H9 (cell line): ENCODE results near the gene MAST2. TPM values are rescaled to one million over a fixed set of nuclear protein-coding genes. Genes with fewer than 3 reads are reported as not detected.

Source experiments
- DNase-seq: peaks from one replicate; pipeline ENCODE4 v3.0.0-alpha.2; 2017
- H2AFZ ChIP-seq: one replicate; pipeline ENCODE4 v1.6.1; 2013; ENCODE audit warnings: mild to moderate bottlenecking, low read length, control low read depth, moderate library complexity
- H2AK5ac ChIP-seq: 2 replicates; pipeline ENCODE4 v1.6.1; 2013; ENCODE audit warnings: low read length, control low read depth, mixed read lengths; ENCODE audit not compliant: insufficient read length
- H2BK120ac ChIP-seq: one replicate; pipeline ENCODE4 v1.6.1; 2013; ENCODE audit warnings: low read depth, mild to moderate bottlenecking, low read length, control low read depth, inconsistent platforms; ENCODE audit not compliant: poor library complexity, severe bottlenecking
- H2BK12ac ChIP-seq: 2 replicates; pipeline ENCODE4 v1.6.1; 2013; ENCODE audit warnings: low read length, control low read depth, mixed read lengths, low read depth; ENCODE audit not compliant: insufficient read length
- H2BK15ac ChIP-seq: 2 replicates; pipeline ENCODE4 v1.6.1; 2013; ENCODE audit warnings: low read depth, low read length, control low read depth
- H2BK20ac ChIP-seq: one replicate; pipeline ENCODE4 v1.6.1; 2013; ENCODE audit warnings: low read depth, mild to moderate bottlenecking, low read length, control low read depth, inconsistent platforms; ENCODE audit not compliant: poor library complexity, severe bottlenecking
- H2BK5ac ChIP-seq: 2 replicates; pipeline ENCODE4 v1.6.1; 2013; ENCODE audit warnings: low read length, control low read depth, mixed read lengths; ENCODE audit not compliant: insufficient read length
- H3K14ac ChIP-seq: 2 replicates; pipeline ENCODE4 v1.6.1; 2013; ENCODE audit warnings: low read length, control low read depth; ENCODE audit not compliant: insufficient read depth
- H3K18ac ChIP-seq: 2 replicates; pipeline ENCODE4 v1.6.1; 2013; ENCODE audit warnings: low read depth, mild to moderate bottlenecking, mixed read lengths, low read length, control low read depth; ENCODE audit not compliant: insufficient read length
- H3K23ac ChIP-seq: 2 replicates; pipeline ENCODE4 v1.6.1; 2013; ENCODE audit warnings: low read length, control low read depth, mixed read lengths, low read depth; ENCODE audit not compliant: insufficient read length
- H3K23me2 ChIP-seq: 2 replicates; pipeline ENCODE4 v1.6.1; 2013; ENCODE audit warnings: low read depth, mild to moderate bottlenecking, mixed read lengths, low read length, control low read depth; ENCODE audit not compliant: insufficient read length, poor library complexity, severe bottlenecking
- H3K27ac ChIP-seq: 2 replicates; pipeline ENCODE4 v1.5.1; 2013; ENCODE audit warnings: low read length, control low read depth, mixed read lengths, low read depth; ENCODE audit not compliant: insufficient read length
- H3K27me3 ChIP-seq: 2 replicates; pipeline ENCODE4 v1.6.1; 2013; ENCODE audit warnings: low read length, control low read depth, inconsistent platforms; ENCODE audit not compliant: insufficient read depth
- H3K4ac ChIP-seq: 2 replicates; pipeline ENCODE4 v1.6.1; 2013; ENCODE audit warnings: low read depth, mild to moderate bottlenecking, control low read depth, inconsistent platforms, low read length, moderate library complexity
- H3K4me1 ChIP-seq: 2 replicates; pipeline ENCODE4 v1.6.1; 2013; ENCODE audit warnings: low read length, control low read depth, inconsistent platforms; ENCODE audit not compliant: insufficient read depth
- H3K4me2 ChIP-seq: 2 replicates; pipeline ENCODE4 v1.6.1; 2013; ENCODE audit warnings: low read length, control low read depth, mixed read lengths; ENCODE audit not compliant: insufficient read length, insufficient read depth
- H3K56ac ChIP-seq: 2 replicates; pipeline ENCODE4 v1.6.1; 2013; ENCODE audit warnings: low read depth, mild to moderate bottlenecking, mixed read lengths, low read length, control low read depth; ENCODE audit not compliant: insufficient read length
- H3K79me1 ChIP-seq: 2 replicates; pipeline ENCODE4 v1.6.1; 2013; ENCODE audit warnings: low read depth, mild to moderate bottlenecking, moderate library complexity, low read length, control low read depth, inconsistent platforms; ENCODE audit not compliant: insufficient read depth, poor library complexity, severe bottlenecking
- H3K79me2 ChIP-seq: 2 replicates; pipeline ENCODE4 v1.6.1; 2013; ENCODE audit warnings: low read length, control low read depth, inconsistent platforms; ENCODE audit not compliant: insufficient read depth
- H3K9ac ChIP-seq: 2 replicates; pipeline ENCODE4 v1.6.1; 2013; ENCODE audit warnings: low read length, control low read depth, mixed read lengths; ENCODE audit not compliant: insufficient read length; ENCODE audit errors: extremely low read depth
- H3K9me3 ChIP-seq: one replicate; pipeline ENCODE4 v1.6.1; 2013; ENCODE audit warnings: low read depth, low read length, inconsistent platforms; ENCODE audit not compliant: control insufficient read depth
- H3T11ph ChIP-seq: one replicate; pipeline ENCODE4 v1.6.1; 2013; ENCODE audit warnings: mild to moderate bottlenecking, low read length, control low read depth, inconsistent platforms
- H4K20me1 ChIP-seq: one replicate; pipeline ENCODE4 v1.6.1; 2013; ENCODE audit not compliant: control insufficient read depth, insufficient read length, insufficient read depth
- H4K5ac ChIP-seq: 2 replicates; pipeline ENCODE4 v1.6.1; 2013; ENCODE audit warnings: low read depth, mild to moderate bottlenecking, mixed read lengths, low read length, control low read depth; ENCODE audit not compliant: insufficient read length
- H4K8ac ChIP-seq: replicated peaks from 2 replicates; pipeline ENCODE4 v1.6.1; 2013; ENCODE audit warnings: low read length, control low read depth, mixed read lengths, low read depth; ENCODE audit not compliant: insufficient read length
- H4K91ac ChIP-seq: 2 replicates; pipeline ENCODE4 v1.6.1; 2013; ENCODE audit warnings: low read depth, mild to moderate bottlenecking, moderate library complexity, mixed read lengths, low read length, control low read depth; ENCODE audit not compliant: insufficient read length
- H3K27ac Mint-ChIP-seq, 3 experiments: 2 replicates in 2 of 3; 3 replicates in 1 of 3; pipeline ENCODE4 v1.8.0; 2020 to 2021; ENCODE audit warnings: mixed read lengths in 3 of 3, mild to moderate bottlenecking in 1 of 3, moderate library complexity in 1 of 3
- H3K27me3 Mint-ChIP-seq: 2 replicates; pipeline ENCODE4 v1.8.0; 2021; ENCODE audit warnings: low read depth, mild to moderate bottlenecking, moderate library complexity, mixed read lengths
- H3K36me3 Mint-ChIP-seq, 3 experiments: 2 replicates in 2 of 3; 3 replicates in 1 of 3; pipeline ENCODE4 v1.8.0; 2020 to 2021; ENCODE audit warnings: low read depth in 3 of 3, mixed read lengths in 3 of 3; ENCODE audit not compliant: insufficient read depth in 1 of 3
- H3K4me1 Mint-ChIP-seq, 2 experiments: 2 replicates each; pipeline ENCODE4 v1.8.0; 2020; ENCODE audit warnings: mixed read lengths in 2 of 2
- H3K4me3 Mint-ChIP-seq, 2 experiments: 2 replicates in 1 of 2; 3 replicates in 1 of 2; pipeline ENCODE4 v1.8.0; 2020 to 2021; ENCODE audit warnings: mild to moderate bottlenecking in 2 of 2, mixed read lengths in 2 of 2, moderate library complexity in 1 of 2
- H3K9me3 Mint-ChIP-seq, 2 experiments: 2 replicates in 1 of 2; 3 replicates in 1 of 2; pipeline ENCODE4 v1.8.0; 2020; ENCODE audit warnings: mild to moderate bottlenecking in 2 of 2, mixed read lengths in 2 of 2, moderate library complexity in 1 of 2
- WGBS: extraction: QIAGEN DNeasy Blood & Tissue Kit; methylation state at CpG from one replicate; pipeline ENCODE4 v1.1.7; 2013; ENCODE audit warnings: missing lambda C conversion rate, low lambda C conversion rate, mixed read lengths; ENCODE audit not compliant: insufficient read length; ENCODE audit errors: extremely low coverage; 5-methylcytosine and 5-hydroxymethylcytosine counted together
- total RNA-seq: library from RNA; stranded (reverse); gene quantifications from 2 replicates; pipeline ENCODE4 v1.2.1, GENCODE V29; 2021
- TF ChIP-seq, protein P1 (sequence below): fragments of 200-600 bp; sonication (generic); conservative IDR thresholded peaks from 3 replicates; pipeline ENCODE4 v1.8.0; 2021; ENCODE audit warnings: antibody characterized with exemption, mild to moderate bottlenecking

The MAST2 gene
- total RNA-seq, 1 experiment from 2014 or later: 28.8 TPM

GRCh38 chr1:45894331-45894730, 90.9 kb downstream of the MAST2 start:
- Histone ChIP-seq H2AFZ (no peak overlapping the region), H2BK15ac (no peak overlapping the region), H3K23ac (no peak overlapping the region), H4K5ac (no peak overlapping the region), H2BK20ac (no peak overlapping the region), H3K79me2 (0 out of 2 replicates have a peak, but pooled peaks cover under 1% of the 10 kb centered on the region), H2BK5ac (no peak overlapping the region), H3K4me1 (no peaks in the 10 kb centered on the region), H3K27ac (no peak overlapping the region), H3K14ac (no peak overlapping the region), H3T11ph (no peak overlapping the region), H3K27me3 (no peaks in the 10 kb centered on the region), H3K9ac (no peak overlapping the region), H4K8ac (no peak overlapping the region), H4K91ac (no peak overlapping the region), H4K20me1 (no peaks in the 10 kb centered on the region), H3K79me1 (no peaks in the 10 kb centered on the region), H2AK5ac (no peak overlapping the region), H3K4me2 (no peak overlapping the region), H3K56ac (no peak overlapping the region), H3K18ac (no peak overlapping the region), H3K9me3 (no peaks in the 10 kb centered on the region), H3K23me2 (no peaks in the 10 kb centered on the region), H2BK12ac (no peak overlapping the region), H3K4ac (no peak overlapping the region), H2BK120ac (no peak overlapping the region)
- no CpG with 5 or more reads among the region's 4 CpGs for WGBS
- Mint-ChIP-seq H3K36me3 (peaks cover 3 to 9% (median 7%) of the 10 kb centered on the region in 3 experiments; a peak in 6 of 7 replicates), H3K4me1 (peaks cover 0 to 3% of the 10 kb centered on the region in 2 experiments; a peak in 2 of 4 replicates), H3K27me3 (no peaks in the 10 kb centered on the region), H3K4me3 (no peak overlapping the region), H3K27ac (no peak overlapping the region), H3K9me3 (peaks cover 0 to 4% of the 10 kb centered on the region in 2 experiments; a peak in 3 of 5 replicates)
- DNase-seq: no peak
- TF ChIP-seq, protein P1, sequence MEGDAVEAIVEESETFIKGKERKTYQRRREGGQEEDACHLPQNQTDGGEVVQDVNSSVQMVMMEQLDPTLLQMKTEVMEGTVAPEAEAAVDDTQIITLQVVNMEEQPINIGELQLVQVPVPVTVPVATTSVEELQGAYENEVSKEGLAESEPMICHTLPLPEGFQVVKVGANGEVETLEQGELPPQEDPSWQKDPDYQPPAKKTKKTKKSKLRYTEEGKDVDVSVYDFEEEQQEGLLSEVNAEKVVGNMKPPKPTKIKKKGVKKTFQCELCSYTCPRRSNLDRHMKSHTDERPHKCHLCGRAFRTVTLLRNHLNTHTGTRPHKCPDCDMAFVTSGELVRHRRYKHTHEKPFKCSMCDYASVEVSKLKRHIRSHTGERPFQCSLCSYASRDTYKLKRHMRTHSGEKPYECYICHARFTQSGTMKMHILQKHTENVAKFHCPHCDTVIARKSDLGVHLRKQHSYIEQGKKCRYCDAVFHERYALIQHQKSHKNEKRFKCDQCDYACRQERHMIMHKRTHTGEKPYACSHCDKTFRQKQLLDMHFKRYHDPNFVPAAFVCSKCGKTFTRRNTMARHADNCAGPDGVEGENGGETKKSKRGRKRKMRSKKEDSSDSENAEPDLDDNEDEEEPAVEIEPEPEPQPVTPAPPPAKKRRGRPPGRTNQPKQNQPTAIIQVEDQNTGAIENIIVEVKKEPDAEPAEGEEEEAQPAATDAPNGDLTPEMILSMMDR: no peak
